Rectal smooth muscle tissue (tissue), 1 donor: ENCODE measurements around the gene KRTAP1-1.
"Not testable (repeated sequence)": the region's sequence is repeated elsewhere in the genome, so short reads cannot be mapped to it uniquely, and the experiment has no call there.

Experiments
- H3K27ac ChIP-seq: one replicate; pipeline ENCODE4 v1.7.0; 2013; ENCODE audit warnings: low read depth, low read length, inconsistent platforms
- H3K27me3 ChIP-seq: one replicate; pipeline ENCODE4 v1.7.0; 2013; ENCODE audit warnings: low read length; ENCODE audit not compliant: control insufficient read depth, insufficient read depth
- H3K36me3 ChIP-seq: one replicate; pipeline ENCODE4 v1.7.0; 2013; ENCODE audit warnings: low read length; ENCODE audit not compliant: control insufficient read depth, insufficient read depth
- H3K4me1 ChIP-seq: one replicate; pipeline ENCODE4 v1.7.0; 2013; ENCODE audit warnings: low read length; ENCODE audit not compliant: control insufficient read depth, insufficient read depth
- H3K4me3 ChIP-seq: one replicate; pipeline ENCODE4 v1.7.0; 2013; ENCODE audit warnings: low read length
- H3K9ac ChIP-seq: one replicate; pipeline ENCODE4 v1.7.0; 2013; ENCODE audit warnings: low read length

KRTAP1-1 gene

GRCh38 chr17:41040783-41041571 is at the start of gene KRTAP1-1:
Gene KRTAP1-1 (minus strand): TSS chr17:41041450. CDS start chr17:41041397, 53 bp downstream.
- H3K27ac ChIP-seq, H3K9ac ChIP-seq, H3K4me1 ChIP-seq, H3K4me3 ChIP-seq, H3K36me3 ChIP-seq, H3K27me3 ChIP-seq: not testable (repeated sequence)

GRCh38 chr17:41088760-41089352 is 47.6 kb upstream of the KRTAP1-1 start:
- H3K4me3 ChIP-seq, H3K36me3 ChIP-seq, H3K27me3 ChIP-seq, H3K4me1 ChIP-seq, H3K27ac ChIP-seq, H3K9ac ChIP-seq: not testable (repeated sequence)

GRCh38 chr17:41084100-41084856 is 43.0 kb upstream of the KRTAP1-1 start, which contains the start of gene KRTAP4-7:
Gene KRTAP4-7 (plus strand): TSS chr17:41084150. CDS start chr17:41084207, 57 bp downstream.
- not testable (repeated sequence) for H3K9ac ChIP-seq, H3K27me3 ChIP-seq, H3K27ac ChIP-seq, H3K36me3 ChIP-seq, H3K4me1 ChIP-seq, H3K4me3 ChIP-seq

DNA sequence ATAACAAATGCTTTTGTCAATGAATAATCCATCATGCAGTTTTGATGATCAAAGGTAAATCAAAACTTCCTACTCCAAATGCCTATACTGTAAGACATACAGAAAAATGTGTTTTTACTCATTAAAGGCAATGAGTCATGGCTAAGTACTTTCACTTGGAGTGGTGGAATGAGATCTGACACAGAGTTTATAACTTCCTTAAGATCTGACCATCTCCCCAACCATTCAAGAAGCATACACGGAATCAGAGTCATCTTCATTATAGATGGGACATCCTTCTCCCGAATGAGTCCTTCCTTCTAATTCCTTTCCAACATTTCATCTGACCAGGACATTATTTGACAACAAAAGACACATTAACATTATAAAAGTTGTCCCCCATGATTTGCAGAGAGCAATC is 42.2 kb upstream of the KRTAP1-1 start:
- H3K9ac ChIP-seq, H3K27ac ChIP-seq, H3K4me1 ChIP-seq, H3K4me3 ChIP-seq, H3K27me3 ChIP-seq, H3K36me3 ChIP-seq: not testable (repeated sequence)

DNA sequence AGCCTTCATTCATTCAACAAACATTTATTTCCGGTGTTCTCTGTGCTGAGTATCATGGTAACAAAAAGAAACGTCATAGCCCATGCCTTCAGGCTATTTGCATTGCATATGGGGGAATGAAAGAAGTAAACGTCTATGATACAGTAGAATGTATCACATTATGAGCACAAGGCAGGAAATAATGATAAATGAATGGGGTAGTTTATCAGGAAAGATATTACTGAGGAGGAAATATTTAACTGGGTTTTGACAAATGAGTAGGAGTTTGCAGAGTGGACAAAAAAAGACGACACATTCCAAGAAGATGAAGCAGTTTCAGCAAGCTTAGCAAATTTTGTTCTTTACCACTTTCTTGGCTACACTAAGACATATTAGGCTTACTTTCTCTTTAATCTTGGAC is 41.4 kb upstream of the KRTAP1-1 start:
- H3K9ac ChIP-seq, result no peak overlapping the region
- no peaks in the 10 kb centered on the region for H3K27me3 ChIP-seq
- H3K27ac ChIP-seq, result no peak overlapping the region
- no peaks in the 10 kb centered on the region for H3K4me1 ChIP-seq
- no peaks in the 10 kb centered on the region for H3K36me3 ChIP-seq
- no peak overlapping the region for H3K4me3 ChIP-seq

DNA sequence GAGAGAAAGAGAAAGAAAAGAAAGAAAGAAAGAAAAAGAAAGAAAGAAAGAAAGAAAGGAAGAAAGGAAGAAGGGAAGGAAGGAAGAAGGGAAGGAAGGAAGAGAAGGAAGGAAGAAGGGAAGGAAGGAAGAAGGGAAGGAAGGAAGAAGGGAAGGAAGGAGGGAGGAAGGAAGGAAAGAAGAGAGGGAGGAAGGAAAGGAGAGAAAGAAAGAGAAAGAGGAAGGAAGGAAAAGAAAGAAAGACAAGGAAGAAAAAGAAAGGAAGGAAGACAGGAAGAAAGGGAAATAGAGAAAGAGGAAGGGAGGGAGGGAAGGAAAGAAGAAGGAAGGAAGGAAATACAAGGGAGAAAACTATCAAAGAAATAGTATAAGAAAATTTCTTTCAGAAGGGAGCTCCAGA is 35.5 kb upstream of the KRTAP1-1 start:
- Histone ChIP-seq H3K9ac (no peak overlapping the region), H3K27me3 (no peaks in the 10 kb centered on the region), H3K27ac (no peak overlapping the region), H3K36me3 (no peaks in the 10 kb centered on the region), H3K4me3 (no peak overlapping the region), H3K4me1 (no peaks in the 10 kb centered on the region)

DNA sequence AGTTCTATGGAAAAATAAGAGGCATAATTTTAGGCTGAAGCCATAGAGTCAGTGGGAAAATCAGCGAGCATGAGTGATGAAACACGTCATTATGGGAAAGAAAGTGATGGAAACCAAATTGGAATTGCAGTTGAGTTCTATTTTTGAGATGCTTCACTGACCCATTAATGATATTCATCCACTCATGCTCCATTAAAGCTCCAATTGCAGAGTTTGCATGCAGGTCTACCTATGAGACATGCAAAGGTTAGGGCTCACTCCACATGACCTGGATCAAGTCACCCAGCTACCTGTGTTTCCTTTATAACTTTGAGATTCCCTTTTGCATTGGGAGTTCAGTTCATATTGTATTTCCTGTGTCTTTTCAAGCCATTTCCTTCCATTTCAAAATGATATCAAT is 32.4 kb upstream of the KRTAP1-1 start:
- H3K4me1 ChIP-seq, result no peaks in the 10 kb centered on the region
- no peaks in the 10 kb centered on the region for H3K27me3 ChIP-seq
- no peak overlapping the region for H3K27ac ChIP-seq
- no peak overlapping the region for H3K4me3 ChIP-seq
- H3K36me3 ChIP-seq, result no peaks in the 10 kb centered on the region
- no peak overlapping the region for H3K9ac ChIP-seq

GRCh38 chr17:41071606-41072360 is 30.5 kb upstream of the KRTAP1-1 start:
- no peak overlapping the region for H3K27ac ChIP-seq
- H3K4me3 ChIP-seq, result no peak overlapping the region
- H3K27me3 ChIP-seq, result no peaks in the 10 kb centered on the region
- no peaks in the 10 kb centered on the region for H3K36me3 ChIP-seq
- H3K9ac ChIP-seq, result no peak overlapping the region
- H3K4me1 ChIP-seq, result no peaks in the 10 kb centered on the region

DNA sequence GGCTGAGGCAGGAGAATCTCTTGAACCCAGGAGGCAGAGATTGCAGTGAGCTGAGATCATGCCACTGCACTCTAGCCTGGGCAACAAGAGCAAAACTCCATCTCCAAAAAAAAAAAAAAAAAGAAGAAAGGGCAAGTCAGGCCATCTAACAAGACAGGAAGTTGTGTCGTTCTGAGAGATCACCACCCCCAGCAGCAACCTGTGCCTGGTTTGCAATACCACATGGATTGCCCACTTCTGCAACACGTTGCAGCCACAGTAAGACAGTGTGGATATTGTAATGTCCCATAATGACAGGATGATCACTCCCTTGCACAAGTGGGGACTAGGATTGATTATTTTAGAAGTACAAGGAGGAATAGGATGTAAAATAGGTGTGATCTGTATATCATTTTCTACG is 27.8 kb upstream of the KRTAP1-1 start:
- Histone ChIP-seq H3K4me3 (no peak overlapping the region), H3K9ac (no peak overlapping the region), H3K27me3 (no peaks in the 10 kb centered on the region), H3K27ac (no peak overlapping the region), H3K4me1 (no peaks in the 10 kb centered on the region), H3K36me3 (no peaks in the 10 kb centered on the region)

DNA sequence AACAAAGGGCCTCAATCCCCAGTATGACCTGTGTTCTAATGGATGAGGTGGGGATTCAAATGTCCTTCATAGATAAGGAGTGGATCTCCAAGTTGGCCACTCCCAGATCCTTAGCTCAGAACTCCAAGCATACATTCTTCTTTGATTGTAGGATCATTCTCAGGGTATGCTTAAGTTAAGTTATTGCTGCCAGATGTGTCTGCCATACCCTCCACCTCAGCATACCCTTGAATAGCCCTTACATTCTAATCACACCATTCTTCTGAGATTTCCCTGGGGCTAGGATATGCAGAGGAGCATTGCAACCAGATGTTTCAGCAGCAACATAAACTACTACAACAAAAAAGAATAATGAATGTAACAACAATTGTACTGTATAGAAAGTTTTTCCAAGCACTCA is 26.0 kb upstream of the KRTAP1-1 start:
- Histone ChIP-seq H3K27me3 (no peaks in the 10 kb centered on the region), H3K27ac (no peak overlapping the region), H3K4me3 (no peak overlapping the region), H3K9ac (no peak overlapping the region), H3K4me1 (no peaks in the 10 kb centered on the region), H3K36me3 (no peaks in the 10 kb centered on the region)

- Histone ChIP-seq H3K27ac (no peak within 1 kb of the TSS), H3K27me3 (no peaks in the 10 kb centered on the region), H3K36me3 (no peaks in the 10 kb centered on the region), H3K4me3 (no peak within 1 kb of the TSS), H3K4me1 (no peaks in the 10 kb centered on the region), H3K9ac (no peak within 1 kb of the TSS)
Measured at GRCh38 chr17:41065829-41066624, 24.8 kb upstream of the KRTAP1-1 start, which contains the start of gene KRTAP2-4. Gene KRTAP2-4 (minus strand): TSS chr17:41065879. CDS start chr17:41065845, 34 bp downstream.
